DMS 273 treated with DMSO at 0.1 percent for 48 hours (cell line): ENCODE results near the gene TBC1D10B.
"Not testable (repeated sequence)": the region's sequence is repeated elsewhere in the genome, so short reads cannot be mapped to it uniquely, and the experiment has no call there.

Source experiments
- DNase-seq: peaks from one replicate; lab custom pipeline; 2025; lab: John Stamatoyannopoulos, UW

The TBC1D10B gene

DNA sequence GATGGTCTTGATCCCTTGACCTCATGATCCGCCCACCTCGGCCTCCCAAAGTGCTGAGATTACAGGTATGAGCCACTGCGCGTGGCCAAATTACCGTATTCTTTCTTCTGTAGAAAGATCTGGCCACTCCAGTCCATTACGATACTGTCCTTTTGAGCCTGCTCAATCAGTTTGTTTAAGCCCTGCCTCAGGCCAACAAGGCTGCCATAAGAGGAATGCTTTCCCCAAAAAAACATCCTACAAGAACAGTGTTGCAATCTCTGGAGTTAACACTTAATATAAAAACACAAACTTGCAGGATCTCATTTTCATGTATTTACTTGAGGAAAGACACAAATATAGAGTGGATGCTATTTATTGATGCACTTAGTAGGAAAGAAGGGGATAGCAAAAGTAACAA lies 46.1 kb downstream of the TBC1D10B start:
- not testable (repeated sequence) for DNase-seq

DNA sequence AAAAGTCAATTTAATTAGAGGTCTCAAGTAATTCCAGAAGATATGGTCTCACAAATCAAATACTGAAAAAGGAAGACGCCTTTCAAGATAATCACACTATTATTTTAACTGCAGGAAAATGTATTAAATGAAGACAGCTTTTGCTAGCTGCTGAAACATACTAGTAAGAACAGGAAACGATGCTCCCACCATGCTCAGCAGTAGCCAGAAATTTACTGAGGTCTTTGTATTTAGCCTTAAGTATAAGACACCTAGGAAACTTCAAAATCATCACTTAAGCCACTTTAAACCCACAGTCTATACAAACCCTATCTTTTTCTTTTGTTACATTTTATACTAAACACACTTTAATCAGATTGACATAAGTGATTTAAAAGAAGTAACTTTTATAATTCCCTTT lies 51.6 kb downstream of the TBC1D10B start:
- DNase-seq = not testable (repeated sequence)

DNA sequence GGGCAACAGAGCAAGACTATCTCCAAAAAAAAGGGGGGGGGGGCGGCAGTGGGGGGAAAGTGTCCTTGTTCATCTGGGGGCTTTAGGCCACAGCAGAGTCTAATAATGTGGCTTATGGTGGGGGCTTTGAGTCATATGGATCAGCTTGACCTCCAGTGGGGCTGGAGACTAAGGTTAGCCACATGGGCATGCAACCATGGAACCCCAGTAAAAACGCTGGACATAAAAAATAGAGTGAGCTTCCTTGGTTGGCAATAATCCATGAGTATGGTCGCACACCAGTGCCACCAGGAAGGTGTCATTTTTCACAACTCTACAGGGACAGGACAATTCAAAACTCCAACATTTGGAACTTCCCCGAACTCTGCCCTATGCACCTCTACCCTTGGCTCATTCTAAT lies 59.4 kb downstream of the TBC1D10B start:
- not testable (repeated sequence) for DNase-seq

DNA sequence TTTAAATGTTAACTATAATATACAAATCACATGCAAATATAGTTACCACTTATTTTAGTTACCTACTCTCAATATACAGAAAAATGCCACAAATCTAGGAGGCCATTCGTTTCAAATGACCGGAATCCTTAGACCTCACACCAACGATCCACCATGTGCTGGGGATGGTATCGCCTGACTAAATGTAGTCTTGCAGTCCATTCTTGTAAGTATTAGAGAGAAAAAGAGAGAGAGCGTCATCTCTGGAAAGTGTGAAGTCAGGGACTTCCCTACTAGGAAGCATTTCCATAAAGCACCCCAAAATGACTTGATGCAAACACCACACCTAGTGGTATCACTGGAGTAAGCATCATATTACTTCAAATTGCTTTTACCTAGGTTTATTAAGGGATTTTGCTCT lies 61.0 kb downstream of the TBC1D10B start:
- DNase-seq = not testable (repeated sequence)
